HepG2 (cell line): ENCODE measurements around the gene MTMR4.

ENCODE experiments used
- ASH2L ChIP-seq: fragments of 300-600, 200-600 bp; sonication (generic); IDR thresholded peaks from 2 replicates; pipeline ENCODE4 v1.7.0; 2017; ENCODE audit warnings: low read depth, mild to moderate bottlenecking, moderate library complexity, mixed read lengths, low read length; ENCODE audit not compliant: insufficient read length
- MYC ChIP-seq: sonication (generic); formaldehyde crosslinking; IDR thresholded peaks from 2 replicates; pipeline ENCODE4 v1.9.0; 2021; ENCODE audit warnings: missing genetic modification reagents, borderline replicate concordance
- NFE2L2 ChIP-seq: fragments of 150-350 bp; IDR thresholded peaks from 2 replicates; pipeline ENCODE4 v1.6.1; 2014; ENCODE audit warnings: low read length
- REST ChIP-seq, 2 experiments: IDR thresholded peaks; 2 replicates each; pipeline ENCODE4 v1.6.1; 2011 to 2012; ENCODE audit warnings: low read length in 2 of 2, borderline replicate concordance in 1 of 2, low read depth in 1 of 2, mild to moderate bottlenecking in 1 of 2, moderate library complexity in 1 of 2
- SALL2 ChIP-seq: sonication (generic); formaldehyde crosslinking; IDR thresholded peaks from 2 replicates; pipeline ENCODE4 v1.8.1; 2023; ENCODE audit warnings: mild to moderate bottlenecking, missing genetic modification reagents, inconsistent platforms
- SIN3A ChIP-seq: IDR thresholded peaks from 2 replicates; pipeline ENCODE4 v1.6.1; 2011; ENCODE audit warnings: low read depth, mild to moderate bottlenecking, control low read depth, low read length, borderline replicate concordance
- TCF7 ChIP-seq: sonication (generic); IDR thresholded peaks from 2 replicates; pipeline ENCODE4 v1.6.1; 2016; ENCODE audit warnings: antibody characterized with exemption, low read depth
- ZBTB4 ChIP-seq: sonication (generic); formaldehyde crosslinking; IDR thresholded peaks from 2 replicates; pipeline ENCODE4 v1.4.0; 2020; ENCODE audit warnings: missing genetic modification reagents, mild to moderate bottlenecking, borderline replicate concordance
- ZFX ChIP-seq: sonication (generic); formaldehyde crosslinking; IDR thresholded peaks from 2 replicates; pipeline ENCODE4 v1.4.0; 2020; ENCODE audit warnings: mild to moderate bottlenecking, low read depth, missing genetic modification reagents, moderate library complexity
- ZMYM4 ChIP-seq: sonication (generic); formaldehyde crosslinking; IDR thresholded peaks from 2 replicates; pipeline ENCODE4 v1.8.1; 2023; ENCODE audit warnings: mild to moderate bottlenecking, missing genetic modification reagents
- ZNF263 ChIP-seq: sonication (generic); formaldehyde crosslinking; IDR thresholded peaks from 2 replicates; pipeline ENCODE4 v1.4.0; 2020; ENCODE audit warnings: missing genetic modification reagents
- ZNF382 ChIP-seq: sonication (generic); formaldehyde crosslinking; IDR thresholded peaks from 2 replicates; pipeline ENCODE4 v1.5.0; 2020; ENCODE audit warnings: missing genetic modification reagents, mild to moderate bottlenecking, borderline replicate concordance
- ZNF674 ChIP-seq: sonication (generic); formaldehyde crosslinking; IDR thresholded peaks from 2 replicates; pipeline ENCODE4 v1.5.0; 2020; ENCODE audit warnings: low read depth, mild to moderate bottlenecking, missing genetic modification reagents
- ZNF776 ChIP-seq: sonication (generic); formaldehyde crosslinking; IDR thresholded peaks from 2 replicates; pipeline ENCODE4 v1.4.0; 2020; ENCODE audit warnings: mild to moderate bottlenecking, missing genetic modification reagents

GRCh38 chr17:58488428-58488890 is 26.0 kb downstream of the MTMR4 start:
- TF ChIP-seq NFE2L2 (no peak), ZMYM4 (no peak), ZNF776 (CRISPR knock-in tag) (no peak), ASH2L (no peak), ZBTB4 (no peak), ZFX (no peak), ZNF382 (no peak), SALL2 (CRISPR knock-in tag) (no peak), REST (IDR thresholded peaks at IDR 0.05; ENCODE audit: borderline replicate concordance in 1 of 2, low read depth in 1 of 2, low read length in 2 of 2) (no peak), ZNF263 (CRISPR knock-in tag) (no peak), TCF7 (no peak), MYC (no peak), ZNF674 (CRISPR knock-in tag) (no peak), SIN3A (no peak)
